ENCODE measurements around the gene ACSF3.
A peak's percentile ranks its signal among the peaks of the same experiment; 100 is the strongest.

The ACSF3 gene

DNA sequence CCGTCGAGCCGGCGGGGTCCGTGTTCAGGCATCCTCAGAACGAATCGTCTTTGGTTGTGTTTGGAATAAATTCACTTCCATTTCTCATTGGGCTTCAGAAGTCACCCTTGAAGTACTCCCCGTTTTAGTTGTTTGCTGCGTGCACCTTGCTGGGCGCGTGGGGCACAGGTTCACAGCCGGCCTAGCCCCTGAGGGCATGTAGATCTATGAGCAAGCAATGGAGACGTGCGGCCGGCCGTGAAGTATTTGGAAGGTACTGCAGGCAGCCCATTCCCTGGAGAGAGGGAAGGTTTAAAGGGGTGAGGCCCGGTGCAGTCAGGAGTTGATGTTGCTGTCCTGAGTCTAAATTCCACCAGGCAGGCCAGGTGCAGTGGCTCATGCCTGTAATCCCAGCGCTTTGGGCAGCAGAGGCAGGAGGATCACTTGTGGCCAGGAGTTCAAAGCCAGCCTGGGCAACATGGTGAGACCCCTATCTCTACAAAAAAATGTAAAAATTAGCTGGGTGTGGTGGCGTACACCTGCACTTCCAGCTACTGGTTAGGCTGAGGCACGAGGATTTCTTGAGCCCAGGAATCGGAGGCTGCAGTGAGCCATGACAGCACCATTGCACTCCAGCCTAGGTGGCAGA, 714 bp downstream of the ACSF3 start:
- DNase-seq (ENCODE audit: extremely low read depth in 1 of 2, low read depth in 1 of 2): no peak

DNA sequence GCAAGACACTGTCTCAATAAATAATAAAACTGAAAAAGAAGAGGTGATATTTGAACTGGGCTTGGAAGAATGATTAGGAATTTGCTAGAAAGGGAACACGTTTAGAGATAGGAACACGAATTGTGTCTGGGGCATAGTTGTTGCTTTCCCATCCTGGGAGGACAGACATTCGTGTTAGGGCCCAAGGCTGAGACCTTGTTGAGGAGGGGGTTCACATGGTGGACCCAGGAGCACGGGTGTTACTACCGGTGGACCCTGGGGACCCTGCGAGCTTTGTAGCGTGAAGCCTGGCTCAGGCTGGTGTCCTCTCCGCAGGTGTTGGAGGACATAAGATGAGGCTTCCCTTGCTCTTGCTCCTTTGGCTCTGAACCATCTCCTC, 1.2 kb downstream of the ACSF3 start:
- DNase-seq (ENCODE audit: extremely low read depth in 1 of 2, low read depth in 1 of 2): no peak

DNA sequence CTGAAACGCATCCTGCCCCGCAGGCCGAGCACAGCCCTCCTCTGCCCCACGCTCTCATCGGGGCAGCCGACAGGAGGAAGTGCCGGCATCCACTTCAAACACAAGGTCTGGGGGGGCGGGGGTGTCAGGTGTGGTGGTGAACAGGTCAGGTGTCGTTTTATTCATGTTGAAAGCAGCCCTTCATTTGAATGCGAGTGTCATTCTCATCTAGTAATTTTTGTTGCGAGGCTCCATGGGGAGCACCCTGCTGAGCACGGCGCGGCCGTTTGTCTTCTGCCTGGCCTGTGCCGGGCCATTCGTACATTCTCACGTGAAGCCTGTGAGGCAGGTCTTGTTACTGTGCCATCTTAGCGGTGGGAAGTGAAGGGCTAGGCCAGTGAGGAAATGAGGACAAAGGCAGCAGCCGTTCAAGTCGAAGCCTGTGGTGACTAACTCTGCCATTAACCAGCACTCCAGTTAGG, 1.9 kb downstream of the ACSF3 start:
- no peak for DNase-seq (ENCODE audit: extremely low read depth in 1 of 2, low read depth in 1 of 2)

DNA sequence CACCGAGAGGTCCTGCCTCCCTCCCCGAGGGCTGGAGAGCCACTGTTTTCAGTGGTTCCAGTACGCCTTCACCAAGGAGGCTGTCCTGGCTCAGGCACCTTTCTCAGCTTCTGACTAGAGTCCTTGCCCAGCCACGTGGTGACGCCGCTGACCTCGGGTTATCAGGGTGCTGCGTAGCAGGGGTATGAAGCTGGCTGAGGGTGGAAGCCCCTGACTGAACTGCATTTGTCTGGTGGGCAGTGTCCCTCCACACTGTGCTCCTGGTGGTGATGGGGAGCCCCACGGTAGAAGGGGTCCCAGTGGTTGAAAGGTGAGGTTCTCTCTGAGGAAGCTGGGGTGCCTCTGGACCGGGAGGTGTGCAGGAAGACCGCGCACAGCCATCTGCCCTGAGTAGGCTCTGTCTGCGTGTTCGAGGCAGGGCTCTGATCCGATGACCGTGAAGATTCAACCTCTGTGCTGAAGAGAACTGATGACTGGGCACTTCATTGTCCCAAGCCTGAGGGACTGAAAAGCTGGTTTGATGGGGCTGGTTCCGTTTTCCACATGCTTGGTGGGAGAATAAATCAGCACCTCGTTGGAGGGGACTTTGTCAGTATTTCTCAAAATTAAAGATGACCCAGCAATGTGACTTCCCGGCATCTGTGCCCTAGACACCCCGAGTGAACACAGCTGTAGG, 2.5 kb downstream of the ACSF3 start:
- DNase-seq (ENCODE audit: extremely low read depth in 1 of 2, low read depth in 1 of 2): no peak

DNA sequence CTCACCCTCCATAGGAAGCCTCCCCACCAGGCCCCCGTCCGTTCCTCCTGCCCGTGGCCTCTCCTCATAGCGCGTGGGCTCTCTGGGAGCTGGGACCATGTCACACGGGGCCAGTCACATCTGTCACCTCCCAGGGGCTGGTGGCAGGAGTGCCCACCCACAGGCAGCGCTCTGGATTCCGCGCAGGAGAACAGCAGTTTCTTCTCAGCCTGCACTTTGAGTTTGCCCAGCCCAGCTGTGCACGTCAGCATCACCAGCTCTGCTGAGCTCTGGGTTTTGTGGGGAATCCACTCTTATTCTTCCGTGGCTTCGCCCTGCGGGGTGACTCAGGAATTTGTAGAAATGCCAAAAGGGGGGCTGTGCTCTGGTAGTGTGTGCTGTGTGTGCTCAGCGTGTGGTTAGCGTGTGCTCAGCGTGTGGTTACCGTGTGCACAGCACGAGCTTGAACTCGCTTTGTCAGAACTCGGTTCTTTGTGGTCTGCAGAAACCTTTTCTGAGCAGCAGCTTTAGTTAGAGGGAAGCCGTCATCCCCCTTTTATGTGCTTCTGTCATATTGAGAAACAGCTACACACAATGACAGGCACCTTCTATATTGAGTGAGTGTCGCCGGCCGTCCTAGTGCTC, 3.2 kb downstream of the ACSF3 start:
- DNase-seq (ENCODE audit: extremely low read depth in 1 of 2, low read depth in 1 of 2): peak; percentile 74 to 77

DNA sequence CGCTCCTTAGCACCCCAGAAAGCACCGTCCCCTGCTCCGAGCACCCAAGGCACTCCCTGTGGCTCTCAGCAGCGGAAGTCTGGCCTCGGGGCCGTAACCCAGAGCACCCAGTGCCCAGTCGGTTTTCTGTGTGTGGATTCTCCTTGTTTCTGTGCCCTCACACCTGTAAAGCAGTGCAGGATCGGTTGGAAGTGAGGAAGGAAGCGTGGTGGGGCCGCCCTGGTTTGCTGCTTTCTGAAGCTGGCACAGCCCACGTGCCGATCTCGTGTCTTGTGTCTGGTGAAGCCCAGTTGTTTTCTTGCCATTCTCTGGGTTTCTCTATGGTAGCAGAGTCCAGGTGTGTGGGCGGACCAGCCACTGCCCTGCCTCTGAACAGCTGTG, 3.7 kb downstream of the ACSF3 start:
- no peak for DNase-seq (ENCODE audit: extremely low read depth in 1 of 2, low read depth in 1 of 2)

DNA sequence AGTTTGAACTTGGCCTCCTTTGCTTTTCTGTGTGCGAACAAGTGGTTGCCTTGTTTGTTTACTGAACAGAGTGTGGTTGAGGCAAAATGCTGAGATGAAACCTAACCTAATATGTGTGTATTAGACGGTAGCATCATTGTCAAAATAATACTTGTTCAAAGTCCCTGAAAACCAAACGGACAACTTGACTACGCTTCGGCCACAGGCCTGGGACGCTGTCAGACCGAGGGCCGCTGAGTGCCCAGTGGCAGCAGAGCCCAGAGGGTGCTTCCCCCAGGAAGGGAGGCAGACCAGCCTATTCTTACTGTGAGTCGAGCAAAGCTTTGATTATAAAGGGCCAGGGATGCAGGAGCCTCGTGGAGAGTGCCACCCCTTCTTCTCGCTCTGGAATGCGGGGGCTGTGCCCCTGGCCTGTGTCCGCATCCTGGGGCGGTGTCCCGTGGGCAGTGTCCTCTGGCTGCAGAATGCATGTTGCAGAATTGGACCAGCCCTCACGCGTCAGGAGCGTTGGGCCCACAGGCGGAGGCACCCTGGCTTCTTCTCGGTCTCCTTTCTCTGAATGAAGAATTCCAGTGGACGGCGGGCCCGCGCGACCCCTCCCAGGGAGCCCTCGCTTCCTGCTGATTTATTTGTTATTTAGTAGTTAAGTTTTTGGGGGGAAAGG, 5.2 kb downstream of the ACSF3 start:
- no peak for DNase-seq (ENCODE audit: extremely low read depth in 1 of 2, low read depth in 1 of 2)

DNA sequence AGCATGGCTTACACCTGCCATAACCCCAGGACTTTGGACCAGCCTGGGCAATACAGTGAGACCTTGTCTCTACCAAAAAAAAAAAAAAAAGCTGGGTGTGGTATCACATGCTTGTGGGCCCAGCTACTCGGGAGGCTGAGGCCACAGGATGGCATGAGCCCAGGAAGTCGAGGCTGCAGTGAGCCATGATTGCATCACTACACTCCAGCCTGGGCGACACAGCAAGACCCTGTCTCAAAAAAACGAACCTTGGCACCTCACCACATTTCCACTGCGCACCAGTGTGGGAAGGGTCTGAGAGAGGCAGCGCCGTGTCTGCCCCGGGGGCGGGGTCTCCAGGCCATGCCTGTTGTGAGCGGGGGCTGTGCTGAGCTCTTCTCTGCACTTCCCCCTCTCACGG, 6.3 kb downstream of the ACSF3 start:
- DNase-seq (ENCODE audit: extremely low read depth in 1 of 2, low read depth in 1 of 2): no peak

DNA sequence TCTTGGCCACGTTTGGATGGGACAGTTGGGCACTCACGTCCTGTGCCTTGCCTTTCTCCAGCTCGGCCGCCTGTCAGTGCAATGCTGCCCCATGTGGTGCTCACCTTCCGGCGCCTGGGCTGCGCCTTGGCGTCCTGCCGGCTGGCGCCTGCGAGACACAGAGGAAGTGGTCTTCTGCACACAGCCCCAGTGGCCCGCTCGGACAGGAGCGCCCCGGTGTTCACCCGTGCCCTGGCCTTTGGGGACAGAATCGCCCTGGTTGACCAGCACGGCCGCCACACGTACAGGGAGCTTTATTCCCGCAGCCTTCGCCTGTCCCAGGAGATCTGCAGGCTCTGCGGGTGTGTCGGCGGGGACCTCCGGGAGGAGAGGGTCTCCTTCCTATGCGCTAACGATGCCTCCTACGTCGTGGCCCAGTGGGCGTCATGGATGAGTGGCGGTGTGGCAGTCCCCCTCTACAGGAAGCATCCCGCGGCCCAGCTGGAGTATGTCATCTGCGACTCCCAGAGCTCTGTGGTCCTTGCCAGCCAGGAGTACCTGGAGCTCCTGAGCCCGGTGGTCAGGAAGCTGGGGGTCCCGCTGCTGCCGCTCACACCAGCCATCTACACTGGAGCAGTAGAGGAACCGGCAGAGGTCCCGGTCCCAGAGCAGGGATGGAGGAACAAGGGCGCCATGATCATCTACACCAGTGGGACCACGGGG, 7.1 kb downstream of the ACSF3 start:
- no peak for DNase-seq (ENCODE audit: extremely low read depth in 1 of 2, low read depth in 1 of 2)

DNA sequence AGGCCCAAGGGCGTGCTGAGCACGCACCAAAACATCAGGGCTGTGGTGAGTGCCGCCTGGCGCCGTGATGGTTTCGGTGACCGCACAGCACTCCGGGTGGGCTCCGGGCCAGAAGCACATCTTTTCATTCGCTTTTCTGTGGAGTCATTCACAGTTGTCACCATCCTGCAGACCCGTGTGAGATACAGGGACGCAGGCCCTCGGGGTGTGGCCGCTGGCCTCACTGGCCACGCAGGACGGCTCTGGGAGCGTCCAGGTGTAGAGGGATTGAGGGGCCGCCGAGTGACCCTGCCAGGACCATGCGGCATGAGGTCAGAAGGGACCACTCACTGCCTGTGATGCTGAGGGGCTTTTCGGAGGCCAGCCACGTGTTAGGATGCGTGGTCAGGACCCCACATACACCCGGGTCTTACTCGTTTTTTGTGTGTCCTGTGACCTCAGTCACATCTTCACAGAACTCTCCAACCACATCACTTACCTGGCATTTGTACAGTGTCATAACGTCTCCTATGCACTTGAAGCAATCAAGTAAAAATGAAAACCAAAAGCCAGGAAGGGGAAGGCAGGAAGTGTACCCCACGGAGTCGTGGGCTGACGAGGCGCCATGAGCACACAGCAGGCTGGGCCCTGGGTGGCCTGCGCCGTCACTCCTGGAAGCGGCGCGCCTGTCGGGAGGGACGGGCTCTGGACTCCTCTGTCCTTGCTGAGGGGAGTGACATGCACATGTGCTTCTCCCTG, 7.8 kb downstream of the ACSF3 start:
- no peak for DNase-seq (ENCODE audit: extremely low read depth in 1 of 2, low read depth in 1 of 2)

DNA sequence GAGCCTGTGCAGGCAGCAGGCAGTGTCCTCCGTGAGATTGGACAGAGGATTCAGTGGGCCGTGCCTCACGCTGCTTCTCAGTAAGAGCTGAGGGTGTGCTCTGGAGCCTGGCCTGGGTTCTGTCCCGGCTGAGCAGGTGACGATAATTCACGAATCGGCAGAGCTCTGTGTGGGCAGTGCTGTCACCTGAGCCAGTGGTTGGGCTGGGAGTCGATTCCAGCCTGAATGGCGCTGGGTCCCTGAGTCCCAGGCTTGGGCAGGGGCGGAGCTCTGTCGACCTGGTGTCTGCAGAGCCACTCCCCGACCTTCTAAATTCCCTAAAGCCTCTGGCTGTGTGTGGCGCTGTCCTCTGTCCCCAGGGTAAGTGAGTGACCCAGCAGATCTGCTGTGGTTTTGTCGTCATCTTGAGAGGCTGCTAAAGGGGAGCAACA, 8.4 kb downstream of the ACSF3 start:
- DNase-seq (ENCODE audit: extremely low read depth in 1 of 2, low read depth in 1 of 2): no peak

DNA sequence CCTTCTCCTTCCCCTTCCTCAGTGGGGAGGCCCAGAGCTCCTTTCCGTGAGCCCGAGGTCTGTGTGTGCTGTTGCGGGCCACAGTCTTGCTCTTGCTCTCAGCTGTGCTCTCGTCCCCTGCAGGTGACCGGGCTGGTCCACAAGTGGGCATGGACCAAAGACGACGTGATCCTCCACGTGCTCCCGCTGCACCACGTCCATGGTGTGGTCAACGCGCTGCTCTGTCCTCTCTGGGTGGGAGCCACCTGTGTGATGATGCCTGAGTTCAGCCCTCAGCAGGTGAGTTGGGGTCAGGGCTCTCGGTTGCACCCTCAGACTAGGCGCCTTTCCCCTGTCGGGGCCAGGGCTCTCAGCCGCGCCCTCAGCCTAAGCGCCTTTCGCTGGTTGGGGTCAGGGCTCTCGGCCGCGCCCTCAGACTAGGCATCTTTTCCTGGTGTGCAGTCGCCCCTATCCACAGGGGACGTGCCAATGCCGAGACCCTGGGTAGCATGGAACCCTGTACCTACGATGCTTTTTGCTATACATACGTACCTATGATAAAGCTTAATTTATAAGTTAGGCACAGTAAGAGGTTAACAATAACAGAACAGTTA, 8.9 kb downstream of the ACSF3 start:
- no peak for DNase-seq (ENCODE audit: extremely low read depth in 1 of 2, low read depth in 1 of 2)

DNA sequence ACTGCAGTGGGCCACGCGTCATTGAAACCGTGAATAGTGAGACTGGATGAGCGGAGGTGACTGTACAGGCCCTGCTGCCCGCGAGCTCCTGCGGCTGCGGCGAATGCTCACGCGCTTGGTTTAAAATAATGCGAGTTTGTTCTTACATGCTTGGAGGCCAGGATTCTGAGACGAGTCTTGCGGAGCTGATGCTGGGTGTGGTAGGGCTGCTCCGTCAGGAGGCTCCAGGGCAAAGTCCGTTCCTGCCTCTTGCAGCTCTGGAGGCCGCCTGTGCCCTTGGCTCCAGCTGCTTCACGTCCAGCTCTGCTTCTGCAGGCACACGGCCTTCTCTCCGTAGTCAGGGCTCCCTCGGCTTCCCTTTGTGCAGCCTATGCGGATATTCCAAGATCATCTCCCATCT, 9.5 kb downstream of the ACSF3 start:
- DNase-seq (ENCODE audit: extremely low read depth in 1 of 2, low read depth in 1 of 2): no peak

DNA sequence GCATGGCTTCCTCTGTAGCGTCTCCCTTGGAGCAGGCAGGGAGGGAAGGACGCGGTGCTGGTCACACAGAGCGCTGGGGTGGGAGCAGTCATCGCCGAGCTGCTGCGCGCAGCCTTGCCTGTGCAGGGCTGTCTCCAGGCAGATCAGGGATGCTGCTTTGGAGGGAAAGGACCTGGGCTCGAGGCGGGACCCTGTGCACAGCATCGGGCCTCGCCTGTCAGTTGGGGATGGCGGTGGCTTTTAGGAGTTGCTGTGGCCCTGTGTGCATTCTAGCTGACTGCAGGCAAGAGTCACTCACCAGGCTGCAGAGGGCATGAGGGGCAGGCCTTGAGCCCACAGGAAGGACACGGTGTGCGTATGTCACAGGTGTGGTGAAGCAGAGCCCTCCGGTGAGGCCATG, 10.1 kb downstream of the ACSF3 start:
- DNase-seq (ENCODE audit: extremely low read depth in 1 of 2, low read depth in 1 of 2): no peak

DNA sequence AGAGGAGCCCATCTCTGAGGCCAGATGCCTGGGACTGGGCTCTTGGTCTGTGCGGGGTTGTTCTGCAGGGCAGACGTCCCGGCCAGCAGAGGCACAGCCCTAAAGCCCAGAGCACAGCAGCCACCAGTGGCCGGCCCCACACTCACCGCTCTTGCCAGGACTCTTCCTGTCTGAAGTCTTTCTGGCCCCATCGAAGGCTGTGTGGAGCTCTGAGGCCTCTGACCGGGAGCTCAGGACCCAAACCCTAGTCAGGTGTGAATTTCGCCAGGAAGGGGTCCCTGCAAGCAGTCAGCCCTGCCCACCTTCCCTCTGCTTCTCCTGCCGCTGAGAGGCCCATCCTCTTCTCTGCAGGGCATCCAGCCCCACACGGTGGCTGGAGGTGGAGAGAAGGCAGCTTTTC, 10.7 kb downstream of the ACSF3 start:
- no peak for DNase-seq (ENCODE audit: extremely low read depth in 1 of 2, low read depth in 1 of 2)

DNA sequence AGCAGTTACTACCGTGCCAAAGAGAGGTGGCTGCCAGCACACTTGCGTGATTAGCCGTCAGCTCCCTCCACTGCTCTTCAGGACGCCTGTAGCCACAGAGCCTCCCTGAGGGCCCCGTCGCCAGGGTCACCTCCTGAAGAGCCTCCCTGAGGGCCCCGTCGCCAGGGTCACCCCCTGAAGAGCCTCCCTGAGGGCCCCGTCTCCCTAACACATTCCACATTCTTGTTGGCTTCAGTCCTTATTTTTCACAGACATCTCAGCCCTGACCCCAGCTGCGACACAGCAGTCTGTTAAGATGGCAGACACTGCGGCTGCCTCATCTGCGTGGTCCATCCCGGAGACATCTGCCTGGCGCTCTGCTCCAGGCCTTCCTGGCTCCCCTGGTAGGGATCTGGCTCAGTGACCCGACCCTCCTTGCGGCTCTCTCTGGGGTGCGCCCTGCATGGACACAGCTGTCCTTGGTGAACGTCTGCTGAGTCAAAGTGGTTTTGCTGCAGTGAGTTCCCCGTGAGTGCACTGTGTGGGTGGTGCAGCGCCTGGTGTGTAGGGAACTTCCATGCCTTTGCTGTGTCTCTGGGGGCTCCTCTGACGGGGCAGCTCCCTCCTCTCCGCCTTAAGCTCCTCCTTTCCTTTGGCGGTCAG, 11.4 kb downstream of the ACSF3 start:
- DNase-seq (ENCODE audit: extremely low read depth in 1 of 2, low read depth in 1 of 2): no peak

DNA sequence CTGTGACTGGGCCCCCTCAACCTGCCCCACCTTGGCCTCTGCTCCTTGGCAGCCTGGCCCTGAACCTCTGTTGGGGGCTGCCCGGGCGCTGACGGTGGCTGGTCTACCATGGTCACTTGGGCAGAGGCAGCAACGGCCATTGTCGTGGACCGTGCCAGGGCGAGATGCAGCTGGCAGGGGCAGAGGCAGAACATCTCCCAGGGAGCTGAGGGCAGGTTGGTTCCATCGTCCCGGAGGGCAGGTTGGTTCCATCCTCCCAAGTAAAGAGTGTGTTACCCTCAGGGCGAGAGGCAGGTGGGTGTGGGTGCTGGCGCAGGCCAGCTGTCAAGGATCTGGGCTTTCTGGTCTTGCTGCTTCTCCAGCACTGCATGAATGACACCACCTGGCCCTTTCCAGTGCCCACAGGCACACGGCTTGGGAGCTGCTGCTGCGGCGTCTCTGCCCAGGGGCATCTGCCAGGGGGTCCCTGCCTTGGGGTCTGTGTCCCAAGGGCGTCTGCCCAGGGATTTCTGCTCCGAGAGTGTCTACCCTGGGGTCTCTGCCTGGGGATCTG, 12.0 kb downstream of the ACSF3 start:
- no peak for DNase-seq (ENCODE audit: extremely low read depth in 1 of 2, low read depth in 1 of 2)

DNA sequence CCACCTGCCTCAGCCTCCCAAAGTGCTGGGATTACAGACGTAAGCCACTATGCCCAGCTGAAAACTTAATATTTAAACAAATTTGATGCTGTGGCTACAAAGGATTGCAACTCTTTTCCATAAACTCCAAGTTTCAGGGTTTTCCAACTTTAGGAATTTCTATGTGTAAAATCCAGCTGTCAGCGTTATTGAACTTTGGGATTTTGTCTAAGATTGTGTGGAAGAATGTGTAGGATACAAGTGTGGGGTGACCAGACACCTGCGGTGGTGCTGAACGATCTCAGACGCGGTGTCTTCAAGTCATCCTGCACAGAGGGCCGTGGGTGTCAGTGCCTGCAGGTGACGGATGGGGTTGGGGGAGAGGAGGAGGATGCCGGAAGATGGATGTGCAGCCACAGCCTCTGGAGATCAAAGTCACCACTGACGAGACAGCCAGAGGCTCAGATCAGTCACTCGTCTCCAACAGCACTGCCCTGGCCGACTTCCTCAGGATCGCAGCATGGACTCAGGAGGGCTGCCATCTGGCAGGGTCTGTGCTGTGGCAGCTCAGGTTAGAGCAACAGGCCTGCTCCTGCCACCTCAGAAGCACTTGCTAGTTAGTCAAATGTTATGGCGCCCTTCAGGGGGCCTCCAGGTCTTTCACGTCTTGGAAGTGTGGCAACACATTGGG, 13.0 kb downstream of the ACSF3 start:
- DNase-seq (ENCODE audit: extremely low read depth in 1 of 2, low read depth in 1 of 2): no peak

DNA sequence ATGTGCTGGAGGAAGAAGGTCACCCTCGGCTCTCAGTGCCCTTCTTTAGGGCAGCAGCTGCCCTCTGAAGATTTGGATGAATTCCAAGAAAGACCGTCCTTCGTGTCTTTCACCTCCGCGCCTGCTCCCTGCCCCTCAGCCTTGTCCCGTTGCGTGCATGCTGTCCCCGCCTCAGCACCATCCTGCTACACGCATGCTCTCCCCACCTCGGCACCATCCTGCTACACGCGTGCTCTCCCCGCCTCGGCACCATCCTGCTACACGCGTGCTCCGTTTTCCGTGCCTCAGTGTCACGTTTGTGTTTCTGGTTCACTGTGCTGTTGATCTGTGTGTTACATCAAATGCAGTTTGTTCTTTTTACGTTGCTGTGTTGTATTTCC, 13.5 kb downstream of the ACSF3 start:
- no peak for DNase-seq (ENCODE audit: extremely low read depth in 1 of 2, low read depth in 1 of 2)
